Nephron (organoid): Measurements from ENCODE around the gene ATXN7L2.

ENCODE experiments used
- H3K27ac Mint-ChIP-seq, 3 experiments: 2 replicates each; pipeline ENCODE4 v1.8.0; 2020; ENCODE audit warnings: mixed read lengths in 3 of 3, mild to moderate bottlenecking in 2 of 3, moderate library complexity in 1 of 3
- H3K27me3 Mint-ChIP-seq: 2 replicates; pipeline ENCODE4 v1.8.0; 2021; ENCODE audit warnings: low read depth, mild to moderate bottlenecking, moderate library complexity, mixed read lengths
- H3K36me3 Mint-ChIP-seq: 2 replicates; pipeline ENCODE4 v1.8.0; 2020; ENCODE audit warnings: low read depth, mixed read lengths
- H3K4me1 Mint-ChIP-seq: 2 replicates; pipeline ENCODE4 v1.8.0; 2020; ENCODE audit warnings: mixed read lengths
- H3K4me3 Mint-ChIP-seq, 3 experiments: 2 replicates each; pipeline ENCODE4 v1.8.0; 2020; ENCODE audit warnings: mild to moderate bottlenecking in 3 of 3, mixed read lengths in 3 of 3, moderate library complexity in 2 of 3
- H3K9me3 Mint-ChIP-seq: 2 replicates; pipeline ENCODE4 v1.8.0; 2020; ENCODE audit warnings: mixed read lengths
- CTCF ChIP-seq, 3 experiments: fragments of 200-600 bp; sonication (generic); IDR thresholded peaks; one replicate each; pipeline ENCODE4 v1.5.0; 2021; ENCODE audit warnings: antibody characterized with exemption in 3 of 3; ENCODE audit not compliant: unreplicated experiment in 3 of 3

ATXN7L2 gene

GRCh38 chr1:109504974-109505373 lies 21.3 kb downstream of the ATXN7L2 start:
- peak overlapping the region in 1 of 3 experiments; percentile 18 for H3K4me3 Mint-ChIP-seq
- H3K4me1 Mint-ChIP-seq = peaks cover 51% of the 10 kb centered on the region
- H3K27ac Mint-ChIP-seq = no peak overlapping the region
- TF ChIP-seq CTCF (IDR thresholded peaks at IDR 0.05; ENCODE audit: unreplicated experiment in 3 of 3) = no peak
- H3K9me3 Mint-ChIP-seq = no peaks in the 10 kb centered on the region
- peaks cover 18% of the 10 kb centered on the region for H3K27me3 Mint-ChIP-seq
- peaks cover 14% of the 10 kb centered on the region for H3K36me3 Mint-ChIP-seq

DNA sequence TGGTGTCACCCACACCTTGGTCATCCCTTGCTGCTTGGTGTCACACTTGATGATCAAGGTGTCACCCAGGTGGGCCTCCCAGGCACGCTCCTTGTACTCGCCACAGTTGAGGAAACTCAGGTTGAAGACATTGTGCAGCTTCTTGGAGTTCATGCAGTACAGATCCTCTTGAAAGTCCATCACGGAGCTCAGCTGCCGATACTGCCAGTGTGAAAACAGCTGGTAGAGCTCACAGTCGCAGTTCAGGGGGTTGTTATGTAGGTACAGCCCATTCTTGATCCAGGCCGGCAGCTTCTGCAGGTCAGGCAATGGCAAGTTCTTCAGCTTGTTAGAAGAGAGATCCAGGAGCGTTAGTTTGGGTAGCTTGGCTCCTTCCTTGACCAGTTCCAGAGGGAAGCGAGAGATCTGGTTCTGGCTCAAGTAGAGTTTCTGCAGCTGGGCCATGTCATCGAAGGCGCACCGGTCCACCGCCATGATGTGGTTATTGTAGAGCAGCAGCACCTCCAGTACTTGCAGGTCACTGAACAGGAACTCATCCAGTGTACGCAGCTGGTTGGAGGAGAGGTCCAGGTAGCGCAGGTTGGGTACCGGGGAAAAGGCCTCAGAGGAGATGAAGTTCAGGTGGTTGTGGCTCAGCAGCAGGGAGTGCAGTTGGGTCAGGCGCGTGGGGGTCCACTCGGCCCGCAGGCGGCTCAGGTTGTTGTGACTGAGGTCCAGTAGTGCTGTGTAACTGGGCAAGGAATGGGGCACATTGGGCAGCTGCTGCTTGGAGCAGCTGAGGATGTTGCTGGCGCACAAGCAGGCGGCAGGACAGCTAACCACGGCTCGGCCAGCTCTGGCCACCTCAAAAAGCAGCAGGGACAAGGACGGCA lies 24.5 kb downstream of the ATXN7L2 start:
- TF ChIP-seq CTCF (IDR thresholded peaks at IDR 0.05; ENCODE audit: unreplicated experiment in 3 of 3) = no peak
- Mint-ChIP-seq H3K4me3 (peak overlapping the region; percentile 85 to 90 (median 87)), H3K36me3 (peaks cover 12% of the 10 kb centered on the region), H3K9me3 (no peaks in the 10 kb centered on the region), H3K27ac (no peak overlapping the region), H3K27me3 (peaks cover 43% of the 10 kb centered on the region), H3K4me1 (peaks cover 28% of the 10 kb centered on the region)

DNA sequence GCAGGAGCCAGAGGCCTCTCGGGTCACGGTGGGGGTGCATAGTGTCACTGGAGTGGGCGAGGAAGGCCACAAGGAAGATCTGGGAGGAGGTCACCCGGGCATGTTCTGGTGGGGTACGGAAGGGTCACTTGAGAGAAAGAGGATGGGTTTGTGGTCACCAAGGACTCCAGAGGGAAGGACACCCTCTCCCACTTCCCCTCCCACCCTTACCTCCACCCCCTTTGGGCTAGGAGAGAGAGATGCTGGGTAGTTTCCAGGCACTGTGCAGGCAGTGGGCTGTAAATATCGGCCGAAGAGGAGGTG lies 25.1 kb downstream of the ATXN7L2 start:
- H3K36me3 Mint-ChIP-seq = peaks cover 12% of the 10 kb centered on the region
- H3K27me3 Mint-ChIP-seq = peaks cover 43% of the 10 kb centered on the region
- H3K4me3 Mint-ChIP-seq = peak overlapping the region; percentile 85 to 90 (median 87)
- H3K4me1 Mint-ChIP-seq = peaks cover 28% of the 10 kb centered on the region
- no peak overlapping the region for H3K27ac Mint-ChIP-seq
- no peak for TF ChIP-seq CTCF (IDR thresholded peaks at IDR 0.05; ENCODE audit: unreplicated experiment in 3 of 3)
- H3K9me3 Mint-ChIP-seq = no peaks in the 10 kb centered on the region

DNA sequence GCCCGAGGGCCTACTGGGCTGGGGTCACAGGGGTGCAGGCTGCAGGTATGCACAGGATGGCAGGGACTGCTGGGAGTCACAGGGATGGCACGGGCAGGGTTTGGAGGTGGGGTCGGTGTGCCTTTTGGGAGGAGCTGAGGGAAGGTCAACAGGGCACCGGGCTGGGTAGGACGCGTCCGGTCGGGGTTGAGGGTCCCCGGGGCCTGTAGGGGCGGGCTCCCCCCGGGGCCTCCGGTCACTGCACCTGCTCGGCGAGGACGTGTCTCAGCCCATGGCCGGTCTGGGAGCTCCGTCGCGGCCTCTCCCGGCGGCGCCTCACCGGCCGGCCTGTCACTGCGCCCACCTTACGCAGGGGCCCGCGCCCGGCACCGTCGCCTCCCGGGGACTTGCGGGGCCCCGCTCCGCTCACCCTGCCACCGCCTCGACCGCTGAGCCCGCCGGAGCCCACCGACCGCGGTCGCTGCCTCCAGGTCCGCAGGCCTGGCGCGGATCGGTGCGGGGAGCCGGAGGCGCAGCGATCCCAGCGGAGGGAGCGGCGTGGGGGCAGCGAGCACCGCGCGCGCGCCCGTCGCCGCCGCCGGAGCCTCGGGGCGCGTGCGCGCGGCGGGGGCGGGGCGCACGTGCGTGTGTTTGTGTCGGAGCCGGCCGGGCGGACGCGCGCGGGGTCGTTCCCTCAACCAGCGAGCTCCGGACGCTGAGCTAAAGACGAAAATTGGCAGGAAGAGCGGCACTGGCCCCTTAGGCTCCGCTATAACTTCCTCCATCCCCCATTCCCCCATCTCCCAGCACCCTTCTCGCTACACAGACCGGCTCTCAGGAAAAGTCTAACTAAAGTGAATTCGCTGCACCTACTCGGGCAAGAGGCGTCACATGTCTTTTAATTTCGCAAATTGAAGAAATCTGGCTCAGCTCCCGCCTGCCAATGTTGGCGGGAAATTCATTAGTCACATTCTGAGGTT lies 25.8 kb downstream of the ATXN7L2 start, which contains the start of gene AMIGO1:
TSS of gene AMIGO1 (minus strand) at position 552 of the 959 bp plus-strand sequence. CDS start 815 bp downstream, outside the sequence.
- Mint-ChIP-seq H3K4me3 (peak within 1 kb of the TSS; percentile 89 to 95 (median 91)), H3K27me3 (peaks cover 43% of the 10 kb centered on the region), H3K9me3 (no peaks in the 10 kb centered on the region), H3K27ac (peak within 1 kb of the TSS; percentile 23 to 74 (median 50)), H3K4me1 (peaks cover 28% of the 10 kb centered on the region), H3K36me3 (peaks cover 12% of the 10 kb centered on the region)
- no peak for TF ChIP-seq CTCF (IDR thresholded peaks at IDR 0.05; ENCODE audit: unreplicated experiment in 3 of 3)

DNA sequence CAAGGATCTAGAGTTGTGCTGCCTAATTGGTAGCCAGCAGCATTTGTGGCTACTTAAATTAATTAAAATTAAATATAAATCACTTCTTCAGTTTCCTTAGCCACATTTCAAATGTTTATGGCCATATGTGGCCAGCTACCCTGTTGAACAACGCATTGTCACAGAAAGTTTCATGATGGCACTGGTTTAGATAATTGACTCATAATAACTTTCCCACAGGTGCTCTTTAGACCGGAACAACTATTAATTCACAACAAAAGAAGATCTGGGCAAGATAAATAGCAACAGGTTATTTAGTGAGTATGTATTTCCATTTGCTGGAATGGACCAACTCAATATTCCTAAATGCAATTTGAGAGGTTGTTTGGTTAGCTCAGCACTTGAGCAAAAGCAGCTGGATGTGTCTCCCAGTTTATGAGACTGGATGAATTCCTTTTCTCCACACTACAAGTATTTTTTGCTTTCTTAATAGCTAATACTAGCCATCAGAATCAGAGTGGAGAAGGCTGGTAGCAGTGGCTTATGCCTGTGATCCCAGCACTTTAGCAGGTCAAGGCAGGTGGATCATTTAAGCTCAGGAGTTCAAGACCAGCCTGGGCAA lies 29.5 kb downstream of the ATXN7L2 start:
- Mint-ChIP-seq H3K27me3 (peaks cover 40% of the 10 kb centered on the region), H3K36me3 (peaks cover 2% of the 10 kb centered on the region), H3K9me3 (no peaks in the 10 kb centered on the region), H3K4me1 (peaks cover 34% of the 10 kb centered on the region), H3K27ac (no peak overlapping the region), H3K4me3 (peak overlapping the region in 1 of 3 experiments; percentile 19)
- TF ChIP-seq CTCF (IDR thresholded peaks at IDR 0.05; ENCODE audit: unreplicated experiment in 3 of 3) = no peak
